Measurements from ENCODE around the gene P3H2. TPM values are rescaled to one million over a fixed set of nuclear protein-coding genes. Genes with fewer than 3 reads are reported as not detected.
A peak's percentile ranks its signal among the peaks of the same experiment; 100 is the strongest.

P3H2 gene
- total and polyA plus RNA-seq, 2 experiments from 2014 or later = 14.5 TPM

GRCh38 chr3:190110826-190111225, 9.9 kb downstream of the P3H2 start:
- Histone ChIP-seq H3K27me3 (no peaks in the 10 kb centered on the region), H3K4me2 (no peak overlapping the region), H3K9me2 (replicated peaks; ENCODE audit: insufficient read depth) (no peaks in the 10 kb centered on the region), H3K9me3 (ENCODE audit: low read depth) (no peaks in the 10 kb centered on the region), H3K79me2 (peaks cover 30% of the 10 kb centered on the region), H3K4me1 (ENCODE audit: insufficient read depth) (peaks cover 6% of the 10 kb centered on the region), H3K36me3 (replicated peaks; ENCODE audit: insufficient read depth, low read depth) (no peaks in the 10 kb centered on the region), H4K20me1 (ENCODE audit: insufficient read depth, poor library complexity, severe bottlenecking) (no peaks in the 10 kb centered on the region), H3K27ac (no peak overlapping the region), H2AFZ (no peak overlapping the region), H3K4me3 (no peak overlapping the region)
- 52% methylated on average over 1 of the region's 1 CpG for WGBS (ENCODE audit: low lambda C conversion rate, missing lambda C conversion rate)
- no peak for TF ChIP-seq EZH2 (IDR thresholded peaks at IDR 0.05; ENCODE audit: borderline replicate concordance)
- no peak for TF ChIP-seq EZH2phosphoT487 (IDR thresholded peaks at IDR 0.05; ENCODE audit: low read depth, severe bottlenecking, unreplicated experiment)
- TF ChIP-seq CTCF (IDR thresholded peaks at IDR 0.05; ENCODE audit: poor library complexity) = no peak
- no peak for DNase-seq (ENCODE audit: low spot score)

- no peak overlapping the region for H2AFZ ChIP-seq
- H3K9me3 ChIP-seq (ENCODE audit: low read depth) = no peaks in the 10 kb centered on the region
- no peaks in the 10 kb centered on the region for H3K36me3 ChIP-seq (replicated peaks; ENCODE audit: insufficient read depth, low read depth)
- peak overlapping the region; percentile 28 for H3K4me2 ChIP-seq
- peaks cover 6% of the 10 kb centered on the region for H3K4me1 ChIP-seq (ENCODE audit: insufficient read depth)
- no peak overlapping the region for H3K4me3 ChIP-seq
- no peaks in the 10 kb centered on the region for H4K20me1 ChIP-seq (ENCODE audit: insufficient read depth, poor library complexity, severe bottlenecking)
- H3K79me2 ChIP-seq = peaks cover 17% of the 10 kb centered on the region
- no peaks in the 10 kb centered on the region for H3K27me3 ChIP-seq
- TF ChIP-seq CTCF (IDR thresholded peaks at IDR 0.05; ENCODE audit: poor library complexity) (no peak), EZH2phosphoT487 (IDR thresholded peaks at IDR 0.05; ENCODE audit: low read depth, severe bottlenecking, unreplicated experiment) (no peak), EZH2 (IDR thresholded peaks at IDR 0.05; ENCODE audit: borderline replicate concordance) (no peak)
- peak overlapping the region; percentile 69 for H3K27ac ChIP-seq
- H3K9me2 ChIP-seq (replicated peaks; ENCODE audit: insufficient read depth) = no peaks in the 10 kb centered on the region
- DNase-seq (ENCODE audit: low spot score) = no peak
Measured at GRCh38 chr3:190109441-190109840, 11.3 kb downstream of the P3H2 start.

- peak overlapping the region; percentile 28 for H3K4me2 ChIP-seq
- H3K27me3 ChIP-seq = no peaks in the 10 kb centered on the region
- no peaks in the 10 kb centered on the region for H3K9me3 ChIP-seq (ENCODE audit: low read depth)
- H4K20me1 ChIP-seq (ENCODE audit: insufficient read depth, poor library complexity, severe bottlenecking) = no peaks in the 10 kb centered on the region
- peak overlapping the region; percentile 69 for H3K27ac ChIP-seq
- H3K4me3 ChIP-seq = no peak overlapping the region
- peaks cover 6% of the 10 kb centered on the region for H3K4me1 ChIP-seq (ENCODE audit: insufficient read depth)
- 56% methylated on average over 6 of the region's 6 CpGs for WGBS (ENCODE audit: low lambda C conversion rate, missing lambda C conversion rate)
- no peak for TF ChIP-seq CTCF (IDR thresholded peaks at IDR 0.05; ENCODE audit: poor library complexity)
- H3K9me2 ChIP-seq (replicated peaks; ENCODE audit: insufficient read depth) = no peaks in the 10 kb centered on the region
- H2AFZ ChIP-seq = peak overlapping the region; percentile 12
- DNase-seq (ENCODE audit: low spot score) = no peak
- no peaks in the 10 kb centered on the region for H3K36me3 ChIP-seq (replicated peaks; ENCODE audit: insufficient read depth, low read depth)
- H3K79me2 ChIP-seq = peaks cover 14% of the 10 kb centered on the region
Measured at GRCh38 chr3:190108804-190109203, 11.9 kb downstream of the P3H2 start.

GRCh38 chr3:190105876-190106275, 14.8 kb downstream of the P3H2 start:
- Histone ChIP-seq H3K4me2 (no peak overlapping the region), H3K9me3 (ENCODE audit: low read depth) (no peaks in the 10 kb centered on the region), H3K79me2 (no peaks in the 10 kb centered on the region), H3K4me3 (no peak overlapping the region), H3K27ac (no peak overlapping the region), H3K9me2 (replicated peaks; ENCODE audit: insufficient read depth) (no peaks in the 10 kb centered on the region), H3K36me3 (replicated peaks; ENCODE audit: insufficient read depth, low read depth) (no peaks in the 10 kb centered on the region), H4K20me1 (ENCODE audit: insufficient read depth, poor library complexity, severe bottlenecking) (no peaks in the 10 kb centered on the region), H2AFZ (no peak overlapping the region), H3K4me1 (ENCODE audit: insufficient read depth) (peaks cover 6% of the 10 kb centered on the region), H3K27me3 (no peaks in the 10 kb centered on the region)
- 88% methylated on average over 1 of the region's 1 CpG for WGBS (ENCODE audit: low lambda C conversion rate, missing lambda C conversion rate)
- no peak for DNase-seq (ENCODE audit: low spot score)
- no peak for TF ChIP-seq CTCF (IDR thresholded peaks at IDR 0.05; ENCODE audit: poor library complexity)
- no peak for TF ChIP-seq EZH2 (IDR thresholded peaks at IDR 0.05; ENCODE audit: borderline replicate concordance)
- TF ChIP-seq EZH2phosphoT487 (IDR thresholded peaks at IDR 0.05; ENCODE audit: low read depth, severe bottlenecking, unreplicated experiment) = no peak

All from hepatocyte (in vitro differentiated cells).